ENCODE data around the gene SLC22A23. TPM values are rescaled to one million over a fixed set of nuclear protein-coding genes. Genes with fewer than 3 reads are reported as not detected.

SLC22A23 gene
- polyA plus RNA-seq, 3 donors, result 8.8 to 10.2 (median 9.4) TPM

DNA sequence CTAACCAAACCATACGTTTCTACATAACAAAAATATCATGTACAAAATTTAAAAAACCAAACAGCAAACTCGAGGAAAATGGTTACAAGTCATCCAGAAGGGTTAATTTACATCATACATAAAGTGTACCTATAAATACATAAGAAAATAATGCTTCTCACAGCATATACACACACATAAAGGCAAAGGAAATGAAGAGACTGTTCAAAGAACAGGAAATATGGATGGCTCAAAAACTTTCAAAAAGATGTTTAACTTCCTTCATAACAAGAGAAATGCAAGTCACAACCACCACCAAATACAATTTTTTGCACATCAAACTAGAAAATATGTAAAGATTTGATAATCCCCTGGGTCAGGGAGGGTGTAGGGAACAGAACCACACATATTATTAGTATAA, 7.5 kb downstream of the SLC22A23 start:
- no peak for DNase-seq (ENCODE audit: low read depth in 3 of 3, low spot score in 2 of 3)

DNA sequence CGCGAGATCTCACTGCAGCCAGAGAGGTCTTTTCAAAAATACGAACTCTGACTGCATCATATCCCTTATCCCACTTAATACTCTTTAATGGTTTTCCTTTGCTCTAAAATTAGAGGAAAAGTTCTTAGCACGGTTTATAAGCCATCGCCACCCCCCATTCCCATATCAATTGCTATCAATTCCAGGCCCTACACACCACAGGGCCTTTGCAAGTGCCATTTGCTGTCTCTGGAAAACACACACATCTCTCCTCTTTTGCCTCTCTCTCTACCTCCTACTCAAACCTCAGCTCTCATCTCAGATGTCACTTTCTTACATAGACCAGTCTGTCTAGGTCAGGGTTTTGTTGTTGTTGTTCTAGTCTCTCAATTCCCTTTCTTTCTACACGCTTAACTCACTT, 9.8 kb downstream of the SLC22A23 start:
- no peak for DNase-seq (ENCODE audit: low read depth in 3 of 3, low spot score in 2 of 3)

DNA sequence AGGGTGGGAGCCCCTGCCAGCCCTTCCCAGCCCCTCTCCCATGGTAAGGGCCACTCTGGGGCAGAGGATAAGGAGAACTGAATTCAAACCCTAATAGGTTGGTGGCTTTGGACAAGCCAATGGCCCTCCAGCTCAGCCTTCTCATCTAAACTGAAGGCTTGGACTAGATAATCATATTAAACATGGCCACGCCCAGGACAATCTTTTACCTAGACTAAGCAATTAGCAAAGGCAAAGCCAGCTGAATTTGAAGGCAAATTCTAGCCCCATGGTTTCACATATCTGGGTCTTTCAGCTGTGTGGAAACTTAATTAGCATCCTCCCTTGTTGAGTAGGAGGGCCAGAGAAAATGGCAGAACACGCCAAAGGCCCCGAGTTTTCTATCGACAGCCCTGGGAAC, 10.7 kb downstream of the SLC22A23 start:
- DNase-seq (ENCODE audit: low read depth in 3 of 3, low spot score in 2 of 3), result no peak

- DNase-seq (ENCODE audit: low read depth in 3 of 3, low spot score in 2 of 3), result no peak
Measured at GRCh38 chr6:3444276-3445088, 12.4 kb downstream of the SLC22A23 start.

DNA sequence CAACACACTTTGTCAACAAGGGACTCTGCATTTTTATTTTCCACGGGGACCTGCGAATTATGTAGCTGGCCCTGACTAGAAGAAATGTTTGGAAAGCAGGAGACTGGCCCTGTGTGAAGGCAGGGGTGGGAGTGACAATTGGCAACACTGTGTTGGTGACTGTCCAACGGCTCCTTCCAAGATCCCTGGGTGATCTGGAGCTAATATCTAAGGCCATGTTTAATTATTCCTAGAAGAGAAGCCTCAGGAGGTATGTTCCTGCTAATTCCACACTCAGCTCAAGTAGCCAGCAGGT, 13.7 kb downstream of the SLC22A23 start:
- DNase-seq (ENCODE audit: low read depth in 3 of 3, low spot score in 2 of 3), result no peak

- DNase-seq (ENCODE audit: low read depth in 3 of 3, low spot score in 2 of 3), result no peak
Measured at GRCh38 chr6:3442431-3443220, 14.2 kb downstream of the SLC22A23 start.

DNA sequence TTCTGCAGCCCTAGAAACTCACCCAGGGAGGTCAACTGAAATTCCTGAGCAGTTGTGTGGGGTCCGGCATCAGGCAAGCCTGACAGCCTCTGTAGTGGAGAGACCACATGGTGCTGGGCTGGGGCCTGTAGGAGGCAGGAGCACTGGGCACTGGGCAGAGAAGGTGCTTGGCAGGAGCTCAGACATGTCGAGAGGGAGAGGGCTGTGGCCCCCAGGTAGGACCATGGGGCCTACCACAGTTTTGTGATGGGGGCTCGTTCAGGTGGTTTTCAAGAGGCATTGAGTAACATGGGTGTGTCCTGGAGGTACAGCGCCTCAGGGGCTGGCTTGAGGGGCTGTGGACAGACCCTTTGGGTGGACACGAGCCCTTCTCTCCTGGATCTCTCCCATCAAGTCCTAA, 15.9 kb downstream of the SLC22A23 start:
- DNase-seq (ENCODE audit: low read depth in 3 of 3, low spot score in 2 of 3), result no peak

- DNase-seq (ENCODE audit: low read depth in 3 of 3, low spot score in 2 of 3), result no peak
Measured at GRCh38 chr6:3439961-3440360, 16.9 kb downstream of the SLC22A23 start.

- DNase-seq (ENCODE audit: low read depth in 3 of 3, low spot score in 2 of 3), result no peak
Measured at GRCh38 chr6:3438190-3439167, 18.4 kb downstream of the SLC22A23 start.

DNA sequence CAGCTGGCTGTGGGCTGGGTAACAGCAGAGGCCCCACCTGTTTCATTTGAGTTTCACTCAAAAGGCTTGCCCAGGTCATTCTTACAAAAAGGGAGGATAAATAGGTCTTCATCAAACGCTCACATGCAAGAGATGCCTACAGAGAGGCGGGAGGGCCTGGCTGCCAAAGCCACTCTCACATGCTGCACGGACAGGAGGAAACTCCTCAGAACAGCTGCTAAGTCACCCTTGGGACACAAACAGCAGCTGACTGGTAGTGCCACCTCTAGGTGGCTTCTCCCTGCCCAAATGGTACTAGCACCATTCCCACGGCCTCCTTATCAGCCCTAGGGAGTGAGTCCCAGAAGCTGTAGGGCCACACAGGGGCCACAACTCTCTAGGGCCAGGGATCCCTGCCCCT, 23.8 kb downstream of the SLC22A23 start:
- no peak for DNase-seq (ENCODE audit: low read depth in 3 of 3, low spot score in 2 of 3)

GRCh38 chr6:3432416-3432815, 24.4 kb downstream of the SLC22A23 start:
- DNase-seq (ENCODE audit: low read depth in 3 of 3, low spot score in 2 of 3), result no peak

DNA sequence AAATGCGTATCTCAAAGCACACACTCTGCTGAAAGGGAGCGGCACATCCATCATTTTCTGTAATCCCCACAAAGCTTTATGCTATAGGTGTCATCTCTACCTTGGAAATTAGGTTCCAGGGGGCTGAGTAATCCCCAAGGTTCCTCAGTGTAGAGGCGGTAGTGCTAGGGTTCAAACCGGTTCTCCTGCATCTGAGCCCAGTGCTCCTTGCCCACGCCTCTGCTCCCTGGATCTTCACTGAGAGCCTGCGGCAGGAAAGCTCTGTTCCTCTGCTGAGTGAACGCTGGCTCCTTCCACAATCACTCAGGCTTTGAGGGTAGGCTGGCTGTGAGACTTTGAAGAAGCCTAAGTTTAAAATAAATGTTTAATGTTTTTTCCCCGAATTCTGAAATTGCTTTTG, 24.9 kb downstream of the SLC22A23 start:
- no peak for DNase-seq (ENCODE audit: low read depth in 3 of 3, low spot score in 2 of 3)

DNA sequence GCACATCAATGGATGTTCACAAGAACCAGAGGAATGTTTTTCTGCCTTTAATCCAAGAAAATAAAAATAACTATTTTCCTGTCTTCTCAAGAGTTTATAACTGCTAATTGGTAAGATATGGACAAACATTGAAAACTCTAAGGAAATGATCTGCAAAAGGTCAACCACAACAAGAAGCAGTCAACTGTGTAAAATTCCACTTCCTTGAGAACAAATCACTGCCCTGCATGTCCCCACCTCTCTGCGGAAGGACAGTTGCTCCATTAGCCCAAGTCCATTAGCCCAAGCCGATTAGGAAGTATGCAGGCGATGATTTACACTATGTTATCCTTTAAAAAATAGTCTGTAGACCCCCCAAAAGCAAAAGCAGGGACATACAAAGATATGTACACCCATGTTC, 27.6 kb downstream of the SLC22A23 start:
- no peak for DNase-seq (ENCODE audit: low read depth in 3 of 3, low spot score in 2 of 3)

DNA sequence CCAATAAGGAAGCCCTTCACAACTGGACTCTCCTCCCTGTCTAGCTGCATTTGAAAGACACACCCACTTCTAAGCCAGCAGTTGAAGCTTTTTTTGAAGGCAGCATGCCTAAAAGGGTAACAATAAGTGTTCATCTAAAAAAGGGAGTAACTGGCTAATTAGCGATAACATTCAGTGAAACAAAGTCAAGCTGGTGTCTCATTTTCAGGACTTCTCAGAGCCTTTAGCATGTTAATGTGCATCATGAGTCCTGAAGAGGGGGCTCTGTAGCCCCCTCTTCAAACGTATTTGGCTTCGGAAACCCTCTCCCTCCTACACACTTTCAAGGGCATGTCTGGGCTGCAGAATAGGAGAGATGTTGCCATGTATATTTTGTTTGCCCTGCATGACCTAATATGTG, 28.1 kb downstream of the SLC22A23 start:
- no peak for DNase-seq (ENCODE audit: low read depth in 3 of 3, low spot score in 2 of 3)

DNA sequence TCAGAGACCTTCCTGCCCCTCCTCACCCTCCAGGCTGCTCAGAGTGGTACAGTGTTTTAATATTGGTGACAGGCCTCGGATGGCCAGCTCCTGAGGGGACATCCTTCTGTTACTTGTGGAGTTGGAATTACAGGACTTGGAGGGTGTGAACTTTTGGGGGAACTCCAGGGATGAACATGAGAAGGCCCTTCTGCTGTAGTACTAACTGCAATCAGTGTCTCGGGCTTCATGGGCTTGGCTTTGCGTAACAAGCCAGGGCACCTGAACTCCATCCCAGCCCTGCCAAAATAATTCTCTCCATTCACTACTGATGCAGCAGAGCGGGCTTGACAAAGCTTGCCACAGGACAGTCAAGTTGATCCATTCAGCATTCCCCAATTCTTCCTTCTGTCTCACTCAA, 28.6 kb downstream of the SLC22A23 start:
- DNase-seq (ENCODE audit: low read depth in 3 of 3, low spot score in 2 of 3), result no peak

GRCh38 chr6:3427687-3428085, 29.2 kb downstream of the SLC22A23 start:
- no peak for DNase-seq (ENCODE audit: low read depth in 3 of 3, low spot score in 2 of 3)

- no peak for DNase-seq (ENCODE audit: low read depth in 3 of 3, low spot score in 2 of 3)
Measured at GRCh38 chr6:3426927-3427686, 29.7 kb downstream of the SLC22A23 start.

DNA sequence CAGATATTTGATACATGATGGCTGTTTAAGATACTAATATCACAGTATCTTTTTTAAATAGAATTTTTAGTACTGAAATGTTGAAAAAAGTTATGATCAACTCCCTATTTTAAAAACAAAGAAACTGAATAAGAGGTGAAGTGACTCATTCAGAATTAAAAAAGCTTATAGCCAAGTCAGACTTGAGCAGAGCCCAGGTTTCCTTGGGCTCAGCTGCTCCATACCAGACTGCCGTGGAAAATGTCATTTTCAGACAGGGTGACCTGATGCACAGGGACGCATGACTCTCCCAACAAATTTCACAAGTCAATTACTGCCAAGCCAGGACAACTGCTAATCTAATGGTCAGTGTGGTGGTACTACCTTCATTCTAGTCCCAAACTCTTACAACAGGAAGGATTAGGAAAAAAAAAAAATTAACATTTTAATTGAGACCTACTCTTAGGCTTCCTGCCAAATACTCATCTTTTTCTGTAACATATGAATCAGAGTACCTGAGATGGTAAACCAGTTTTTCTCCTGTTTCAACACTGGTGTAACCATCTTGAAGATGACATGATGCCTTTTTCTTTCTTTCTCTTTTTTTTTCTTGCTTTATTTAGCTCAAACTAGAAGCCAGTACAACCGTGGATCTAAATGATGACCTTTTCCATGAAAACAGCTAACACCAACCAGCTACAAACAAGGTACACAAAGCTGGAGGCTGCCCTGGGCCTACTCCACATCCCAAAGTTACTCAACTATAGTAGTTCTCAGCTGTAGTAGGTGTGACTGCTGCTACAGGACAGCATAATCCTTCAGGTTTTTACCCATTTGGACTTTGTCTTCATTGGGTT, 30.5 kb downstream of the SLC22A23 start:
- no peak for DNase-seq (ENCODE audit: low read depth in 3 of 3, low spot score in 2 of 3)

DNA sequence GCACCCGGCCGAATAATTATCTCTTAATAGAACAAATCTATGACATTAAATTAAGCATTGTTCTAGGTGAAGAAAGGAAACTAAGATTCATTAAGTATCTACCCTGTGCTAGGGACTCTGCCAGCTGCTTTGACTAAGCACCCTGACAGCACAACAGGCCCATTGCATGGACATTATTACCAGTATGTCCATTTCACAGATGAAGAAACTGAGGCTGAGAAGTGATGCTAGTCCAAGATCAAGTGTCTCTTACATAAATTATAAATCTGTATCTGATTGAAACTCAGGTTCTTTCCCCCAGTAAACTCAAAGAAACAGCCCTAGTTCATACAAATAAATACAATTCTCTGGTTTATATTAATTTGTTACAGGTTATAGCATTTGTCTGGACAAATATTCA, 31.3 kb downstream of the SLC22A23 start:
- no peak for DNase-seq (ENCODE audit: low read depth in 3 of 3, low spot score in 2 of 3)

Data from right renal cortex interstitium (tissue), 3 donors.